ENCODE data around the gene SSH2. TPM values are rescaled to one million over a fixed set of nuclear protein-coding genes. Genes with fewer than 3 reads are reported as not detected.

Gene SSH2
- total RNA-seq, 1 donor from 2014 or later, result 15.5 TPM

GRCh38 chr17:29596811-29597210 is 333.2 kb downstream of the SSH2 start:
- DNase-seq (ENCODE audit: low spot score in 2 of 2), result no peak
- no peak for FAIRE-seq

- no peak for DNase-seq (ENCODE audit: low spot score in 2 of 2)
- no peak for FAIRE-seq
These were observed 333.9 kb downstream of the SSH2 start for GRCh38 chr17:29595943-29596774.

DNA sequence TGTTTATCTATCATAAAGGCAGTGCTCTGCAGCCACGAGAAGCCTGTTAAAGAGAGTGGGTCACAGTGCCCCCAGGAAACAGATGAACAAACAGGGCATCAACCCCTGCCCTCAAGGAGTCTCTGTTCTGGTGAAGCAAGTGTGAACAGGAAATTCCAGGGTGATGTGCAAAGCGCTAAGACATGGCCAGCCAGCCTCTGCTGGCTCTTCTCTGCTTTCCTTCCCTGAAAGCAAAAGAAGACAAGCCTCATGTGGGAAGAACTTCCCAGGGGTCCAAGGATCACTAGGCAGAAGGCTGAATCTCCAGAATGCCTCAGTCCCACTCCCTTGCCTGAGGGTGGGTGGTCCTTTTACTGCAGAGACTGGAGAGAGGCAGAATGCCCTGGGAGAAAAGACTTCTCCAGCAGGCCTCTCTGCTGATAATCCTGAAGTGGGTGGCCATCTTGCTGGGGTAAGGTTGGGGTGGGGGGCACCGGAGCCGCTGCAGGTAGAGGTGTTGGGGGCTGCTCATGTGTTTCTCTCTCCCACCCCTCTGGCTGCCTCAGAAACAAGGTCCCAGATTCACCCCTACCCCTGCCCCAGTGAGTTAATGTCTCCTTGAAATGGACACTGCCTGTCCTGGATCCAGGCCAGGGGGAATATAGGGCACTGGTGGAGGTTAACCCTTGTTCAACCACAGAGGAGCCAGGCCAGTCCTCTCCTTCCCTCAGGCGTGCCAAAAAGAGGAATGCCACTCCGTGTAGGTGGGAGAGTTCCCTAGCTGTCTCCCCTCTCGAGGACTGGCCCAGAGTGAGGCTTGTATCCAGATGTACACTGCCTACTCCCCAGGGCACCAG is 334.7 kb downstream of the SSH2 start:
- FAIRE-seq (no peak), DNase-seq (ENCODE audit: low spot score in 2 of 2) (no peak)

DNA sequence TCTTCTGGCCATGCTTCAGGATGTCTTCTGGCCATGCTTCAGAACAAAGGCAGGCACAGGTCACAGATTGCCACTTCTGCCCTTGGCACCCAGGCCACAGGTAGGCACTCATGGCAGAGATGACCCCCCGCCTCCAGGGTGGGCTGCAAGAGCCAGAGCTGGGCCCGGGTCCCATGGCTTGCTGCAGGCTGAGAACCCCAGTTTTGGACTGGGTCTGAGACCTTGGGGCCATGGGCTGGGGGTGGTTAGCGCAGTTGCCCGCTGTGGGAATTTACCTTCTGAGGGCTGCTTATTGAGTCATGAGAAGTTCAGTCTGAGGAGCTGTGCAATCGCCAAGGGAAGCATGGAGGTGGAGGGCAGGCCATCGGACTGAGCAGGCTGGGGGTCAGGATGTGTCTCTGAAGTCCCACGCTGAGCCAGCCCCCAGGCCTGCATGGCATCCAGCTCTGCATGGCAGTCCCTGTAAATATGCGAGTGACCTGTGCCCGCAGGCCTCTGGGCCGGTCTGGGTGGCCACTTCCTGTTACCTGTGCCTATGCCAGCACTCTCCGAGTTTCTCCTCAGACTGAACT is 335.4 kb downstream of the SSH2 start:
- FAIRE-seq (no peak), DNase-seq (ENCODE audit: low spot score in 2 of 2) (no peak)

GRCh38 chr17:29593591-29594518 is 336.2 kb downstream of the SSH2 start:
- FAIRE-seq (no peak), DNase-seq (ENCODE audit: low spot score in 2 of 2) (no peak)

- DNase-seq (ENCODE audit: low spot score in 2 of 2), result peak; percentile 68 to 80
- no peak for FAIRE-seq
These were observed 337.0 kb downstream of the SSH2 start, which contains the start of gene ANKRD13B for GRCh38 chr17:29592850-29593551. ANKRD13B (plus strand) TSS chr17:29593132; CDS start chr17:29593622, 490 bp downstream.

GRCh38 chr17:29591737-29592608 is 338.1 kb downstream of the SSH2 start:
- no peak for FAIRE-seq
- peak; percentile 89 to 91 for DNase-seq (ENCODE audit: low spot score in 2 of 2)

DNA sequence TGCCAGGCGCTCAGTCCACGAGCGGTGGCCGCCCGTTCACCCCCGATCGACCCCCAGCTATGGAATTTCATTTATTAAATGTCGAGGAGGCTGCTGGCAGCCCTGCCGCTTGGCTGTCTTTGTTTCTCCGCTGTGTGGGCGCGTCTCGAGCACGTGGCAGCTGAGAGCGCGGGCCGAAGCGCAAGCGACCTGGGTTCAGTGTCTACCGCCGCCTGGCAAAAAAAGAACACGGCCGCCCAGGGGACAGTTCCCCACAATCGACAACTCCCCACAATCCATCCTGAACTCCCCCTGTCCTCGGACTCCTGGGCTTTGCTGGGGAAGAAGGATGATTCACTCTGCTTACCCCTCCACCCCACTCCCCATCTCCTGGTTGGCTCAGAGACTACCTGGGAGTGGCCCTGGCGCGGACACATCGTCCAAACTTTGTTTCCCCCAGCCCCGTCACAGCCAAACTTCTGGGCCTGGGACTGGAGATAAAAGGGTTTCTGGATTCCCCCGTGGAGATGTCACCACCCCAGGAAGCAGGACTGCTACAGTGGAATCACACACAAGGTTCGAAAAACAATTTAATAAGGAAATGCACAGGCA is 338.8 kb downstream of the SSH2 start:
- FAIRE-seq, result no peak

DNA sequence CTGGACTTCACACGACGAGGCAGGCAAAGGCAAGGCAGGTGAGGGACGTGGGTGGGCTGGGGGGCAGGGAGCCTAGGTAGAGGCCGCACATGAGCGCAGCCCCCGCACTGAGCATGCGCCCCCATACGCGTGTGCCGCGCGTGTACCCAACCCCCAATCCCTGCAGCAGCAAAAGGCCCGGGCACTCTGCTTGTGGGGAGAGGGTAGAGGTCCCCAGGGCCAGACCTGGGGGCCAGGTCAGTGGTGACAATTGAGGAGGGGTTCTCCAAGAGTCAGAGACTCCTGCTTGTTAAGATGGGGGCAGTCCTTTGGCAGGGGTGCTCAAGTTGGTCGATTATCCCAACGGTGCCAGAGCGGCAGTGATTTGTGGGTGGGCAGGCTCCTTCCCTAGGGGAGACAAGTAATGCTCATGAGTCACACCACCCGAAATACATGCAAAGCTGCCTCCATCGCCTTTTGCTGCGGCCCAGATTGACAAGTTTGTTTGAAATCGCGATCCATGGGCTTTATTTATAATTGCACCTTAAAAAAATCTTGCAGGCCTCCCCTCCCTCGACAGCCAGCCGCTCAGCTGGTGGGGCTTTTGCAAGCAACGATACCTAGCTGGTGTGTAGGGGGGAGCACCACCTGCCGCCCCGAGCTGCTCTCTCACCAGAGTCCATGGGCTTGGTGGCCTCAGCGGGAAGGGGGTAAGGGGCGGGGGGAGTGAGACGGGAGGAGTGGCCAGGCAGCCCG is 339.4 kb downstream of the SSH2 start:
- FAIRE-seq, result no peak
- DNase-seq (ENCODE audit: low spot score in 2 of 2), result no peak

More for the DNA sequence above, 338.8 kb downstream of the SSH2 start:
- peak in 1 of 2 donors; percentile 56 for DNase-seq (ENCODE audit: low spot score in 2 of 2)

- FAIRE-seq, result no peak
- peak; percentile 97 to 98 for DNase-seq (ENCODE audit: low spot score in 2 of 2)
These were observed 340.3 kb downstream of the SSH2 start, which contains the start of gene GIT1 for GRCh38 chr17:29589524-29590410. GIT1 (minus strand) TSS chr17:29589648; CDS start chr17:29589378, 270 bp downstream.

- FAIRE-seq, result no peak
These were observed 341.2 kb downstream of the SSH2 start for GRCh38 chr17:29588562-29589411.

GRCh38 chr17:29588017-29588561 is 341.9 kb downstream of the SSH2 start:
- FAIRE-seq (no peak), DNase-seq (ENCODE audit: low spot score in 2 of 2) (no peak)

More at GRCh38 chr17:29588562-29589411, 341.2 kb downstream of the SSH2 start:
- DNase-seq (ENCODE audit: low spot score in 2 of 2), result no peak

GRCh38 chr17:29587591-29587990 is 342.4 kb downstream of the SSH2 start:
- no peak for FAIRE-seq
- DNase-seq (ENCODE audit: low spot score in 2 of 2), result no peak

- no peak for DNase-seq (ENCODE audit: low spot score in 2 of 2)
- FAIRE-seq, result no peak
These were observed 343.2 kb downstream of the SSH2 start for GRCh38 chr17:29586676-29587469.

All from frontal cortex (tissue), 4 donors.